H9 (cell line): Measurements from ENCODE around the gene FAM13A. TPM values are rescaled to one million over a fixed set of nuclear protein-coding genes. Genes with fewer than 3 reads are reported as not detected.
"Not testable (repeated sequence)": the region's sequence is repeated elsewhere in the genome, so short reads cannot be mapped to it uniquely, and the experiment has no call there.

Experiments used
- DNase-seq: peaks from one replicate; pipeline ENCODE4 v3.0.0-alpha.2; 2017
- H2AFZ ChIP-seq: one replicate; pipeline ENCODE4 v1.6.1; 2013; ENCODE audit warnings: mild to moderate bottlenecking, low read length, control low read depth, moderate library complexity
- H2AK5ac ChIP-seq: 2 replicates; pipeline ENCODE4 v1.6.1; 2013; ENCODE audit warnings: low read length, control low read depth, mixed read lengths; ENCODE audit not compliant: insufficient read length
- H2BK120ac ChIP-seq: one replicate; pipeline ENCODE4 v1.6.1; 2013; ENCODE audit warnings: low read depth, mild to moderate bottlenecking, low read length, control low read depth, inconsistent platforms; ENCODE audit not compliant: poor library complexity, severe bottlenecking
- H2BK12ac ChIP-seq: 2 replicates; pipeline ENCODE4 v1.6.1; 2013; ENCODE audit warnings: low read length, control low read depth, mixed read lengths, low read depth; ENCODE audit not compliant: insufficient read length
- H2BK15ac ChIP-seq: 2 replicates; pipeline ENCODE4 v1.6.1; 2013; ENCODE audit warnings: low read depth, low read length, control low read depth
- H2BK20ac ChIP-seq: one replicate; pipeline ENCODE4 v1.6.1; 2013; ENCODE audit warnings: low read depth, mild to moderate bottlenecking, low read length, control low read depth, inconsistent platforms; ENCODE audit not compliant: poor library complexity, severe bottlenecking
- H2BK5ac ChIP-seq: 2 replicates; pipeline ENCODE4 v1.6.1; 2013; ENCODE audit warnings: low read length, control low read depth, mixed read lengths; ENCODE audit not compliant: insufficient read length
- H3K14ac ChIP-seq: 2 replicates; pipeline ENCODE4 v1.6.1; 2013; ENCODE audit warnings: low read length, control low read depth; ENCODE audit not compliant: insufficient read depth
- H3K18ac ChIP-seq: 2 replicates; pipeline ENCODE4 v1.6.1; 2013; ENCODE audit warnings: low read depth, mild to moderate bottlenecking, mixed read lengths, low read length, control low read depth; ENCODE audit not compliant: insufficient read length
- H3K23ac ChIP-seq: 2 replicates; pipeline ENCODE4 v1.6.1; 2013; ENCODE audit warnings: low read length, control low read depth, mixed read lengths, low read depth; ENCODE audit not compliant: insufficient read length
- H3K23me2 ChIP-seq: 2 replicates; pipeline ENCODE4 v1.6.1; 2013; ENCODE audit warnings: low read depth, mild to moderate bottlenecking, mixed read lengths, low read length, control low read depth; ENCODE audit not compliant: insufficient read length, poor library complexity, severe bottlenecking
- H3K27ac ChIP-seq: 2 replicates; pipeline ENCODE4 v1.5.1; 2013; ENCODE audit warnings: low read length, control low read depth, mixed read lengths, low read depth; ENCODE audit not compliant: insufficient read length
- H3K27me3 ChIP-seq: 2 replicates; pipeline ENCODE4 v1.6.1; 2013; ENCODE audit warnings: low read length, control low read depth, inconsistent platforms; ENCODE audit not compliant: insufficient read depth
- H3K4ac ChIP-seq: 2 replicates; pipeline ENCODE4 v1.6.1; 2013; ENCODE audit warnings: low read depth, mild to moderate bottlenecking, control low read depth, inconsistent platforms, low read length, moderate library complexity
- H3K4me1 ChIP-seq: 2 replicates; pipeline ENCODE4 v1.6.1; 2013; ENCODE audit warnings: low read length, control low read depth, inconsistent platforms; ENCODE audit not compliant: insufficient read depth
- H3K4me2 ChIP-seq: 2 replicates; pipeline ENCODE4 v1.6.1; 2013; ENCODE audit warnings: low read length, control low read depth, mixed read lengths; ENCODE audit not compliant: insufficient read length, insufficient read depth
- H3K56ac ChIP-seq: 2 replicates; pipeline ENCODE4 v1.6.1; 2013; ENCODE audit warnings: low read depth, mild to moderate bottlenecking, mixed read lengths, low read length, control low read depth; ENCODE audit not compliant: insufficient read length
- H3K79me1 ChIP-seq: 2 replicates; pipeline ENCODE4 v1.6.1; 2013; ENCODE audit warnings: low read depth, mild to moderate bottlenecking, moderate library complexity, low read length, control low read depth, inconsistent platforms; ENCODE audit not compliant: insufficient read depth, poor library complexity, severe bottlenecking
- H3K79me2 ChIP-seq: 2 replicates; pipeline ENCODE4 v1.6.1; 2013; ENCODE audit warnings: low read length, control low read depth, inconsistent platforms; ENCODE audit not compliant: insufficient read depth
- H3K9ac ChIP-seq: 2 replicates; pipeline ENCODE4 v1.6.1; 2013; ENCODE audit warnings: low read length, control low read depth, mixed read lengths; ENCODE audit not compliant: insufficient read length; ENCODE audit errors: extremely low read depth
- H3K9me3 ChIP-seq: one replicate; pipeline ENCODE4 v1.6.1; 2013; ENCODE audit warnings: low read depth, low read length, inconsistent platforms; ENCODE audit not compliant: control insufficient read depth
- H3T11ph ChIP-seq: one replicate; pipeline ENCODE4 v1.6.1; 2013; ENCODE audit warnings: mild to moderate bottlenecking, low read length, control low read depth, inconsistent platforms
- H4K20me1 ChIP-seq: one replicate; pipeline ENCODE4 v1.6.1; 2013; ENCODE audit not compliant: control insufficient read depth, insufficient read length, insufficient read depth
- H4K5ac ChIP-seq: 2 replicates; pipeline ENCODE4 v1.6.1; 2013; ENCODE audit warnings: low read depth, mild to moderate bottlenecking, mixed read lengths, low read length, control low read depth; ENCODE audit not compliant: insufficient read length
- H4K8ac ChIP-seq: replicated peaks from 2 replicates; pipeline ENCODE4 v1.6.1; 2013; ENCODE audit warnings: low read length, control low read depth, mixed read lengths, low read depth; ENCODE audit not compliant: insufficient read length
- H4K91ac ChIP-seq: 2 replicates; pipeline ENCODE4 v1.6.1; 2013; ENCODE audit warnings: low read depth, mild to moderate bottlenecking, moderate library complexity, mixed read lengths, low read length, control low read depth; ENCODE audit not compliant: insufficient read length
- H3K27ac Mint-ChIP-seq, 3 experiments: 2 replicates in 2 of 3; 3 replicates in 1 of 3; pipeline ENCODE4 v1.8.0; 2020 to 2021; ENCODE audit warnings: mixed read lengths in 3 of 3, mild to moderate bottlenecking in 1 of 3, moderate library complexity in 1 of 3
- H3K27me3 Mint-ChIP-seq: 2 replicates; pipeline ENCODE4 v1.8.0; 2021; ENCODE audit warnings: low read depth, mild to moderate bottlenecking, moderate library complexity, mixed read lengths
- H3K36me3 Mint-ChIP-seq, 3 experiments: 2 replicates in 2 of 3; 3 replicates in 1 of 3; pipeline ENCODE4 v1.8.0; 2020 to 2021; ENCODE audit warnings: low read depth in 3 of 3, mixed read lengths in 3 of 3; ENCODE audit not compliant: insufficient read depth in 1 of 3
- H3K4me1 Mint-ChIP-seq, 2 experiments: 2 replicates each; pipeline ENCODE4 v1.8.0; 2020; ENCODE audit warnings: mixed read lengths in 2 of 2
- H3K4me3 Mint-ChIP-seq, 2 experiments: 2 replicates in 1 of 2; 3 replicates in 1 of 2; pipeline ENCODE4 v1.8.0; 2020 to 2021; ENCODE audit warnings: mild to moderate bottlenecking in 2 of 2, mixed read lengths in 2 of 2, moderate library complexity in 1 of 2
- H3K9me3 Mint-ChIP-seq, 2 experiments: 2 replicates in 1 of 2; 3 replicates in 1 of 2; pipeline ENCODE4 v1.8.0; 2020; ENCODE audit warnings: mild to moderate bottlenecking in 2 of 2, mixed read lengths in 2 of 2, moderate library complexity in 1 of 2
- WGBS: extraction: QIAGEN DNeasy Blood & Tissue Kit; methylation state at CpG from one replicate; pipeline ENCODE4 v1.1.7; 2013; ENCODE audit warnings: missing lambda C conversion rate, low lambda C conversion rate, mixed read lengths; ENCODE audit not compliant: insufficient read length; ENCODE audit errors: extremely low coverage; 5-methylcytosine and 5-hydroxymethylcytosine counted together
- total RNA-seq: library from RNA; stranded (reverse); gene quantifications from 2 replicates; pipeline ENCODE4 v1.2.1, GENCODE V29; 2021
- TF ChIP-seq, protein P1 (sequence below): fragments of 200-600 bp; sonication (generic); conservative IDR thresholded peaks from 3 replicates; pipeline ENCODE4 v1.8.0; 2021; ENCODE audit warnings: antibody characterized with exemption, mild to moderate bottlenecking

The FAM13A gene
- total RNA-seq, 1 experiment from 2014 or later, result 12.7 TPM

GRCh38 chr4:88891636-88892035 lies 165.3 kb downstream of the FAM13A start:
- H3K4me1 ChIP-seq, result no peaks in the 10 kb centered on the region
- no peak overlapping the region for H2BK12ac ChIP-seq
- no peak overlapping the region for H3T11ph ChIP-seq
- no peaks in the 10 kb centered on the region; a peak in 1 of 7 replicates for H3K36me3 Mint-ChIP-seq
- TF ChIP-seq, protein P1, sequence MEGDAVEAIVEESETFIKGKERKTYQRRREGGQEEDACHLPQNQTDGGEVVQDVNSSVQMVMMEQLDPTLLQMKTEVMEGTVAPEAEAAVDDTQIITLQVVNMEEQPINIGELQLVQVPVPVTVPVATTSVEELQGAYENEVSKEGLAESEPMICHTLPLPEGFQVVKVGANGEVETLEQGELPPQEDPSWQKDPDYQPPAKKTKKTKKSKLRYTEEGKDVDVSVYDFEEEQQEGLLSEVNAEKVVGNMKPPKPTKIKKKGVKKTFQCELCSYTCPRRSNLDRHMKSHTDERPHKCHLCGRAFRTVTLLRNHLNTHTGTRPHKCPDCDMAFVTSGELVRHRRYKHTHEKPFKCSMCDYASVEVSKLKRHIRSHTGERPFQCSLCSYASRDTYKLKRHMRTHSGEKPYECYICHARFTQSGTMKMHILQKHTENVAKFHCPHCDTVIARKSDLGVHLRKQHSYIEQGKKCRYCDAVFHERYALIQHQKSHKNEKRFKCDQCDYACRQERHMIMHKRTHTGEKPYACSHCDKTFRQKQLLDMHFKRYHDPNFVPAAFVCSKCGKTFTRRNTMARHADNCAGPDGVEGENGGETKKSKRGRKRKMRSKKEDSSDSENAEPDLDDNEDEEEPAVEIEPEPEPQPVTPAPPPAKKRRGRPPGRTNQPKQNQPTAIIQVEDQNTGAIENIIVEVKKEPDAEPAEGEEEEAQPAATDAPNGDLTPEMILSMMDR, result no peak
- H2BK5ac ChIP-seq, result no peak overlapping the region
- no peak overlapping the region for H2AFZ ChIP-seq
- no peak overlapping the region for H3K18ac ChIP-seq
- H2BK120ac ChIP-seq, result no peak overlapping the region
- no peaks in the 10 kb centered on the region for H3K9me3 ChIP-seq
- no peak overlapping the region for H4K8ac ChIP-seq
- no peak overlapping the region for H3K27ac ChIP-seq
- no peaks in the 10 kb centered on the region for H3K79me2 ChIP-seq
- no peak for DNase-seq
- H2BK15ac ChIP-seq, result no peak overlapping the region
- no peak overlapping the region for H4K91ac ChIP-seq
- H3K4me1 Mint-ChIP-seq, result no peaks in the 10 kb centered on the region
- H3K27me3 ChIP-seq, result no peaks in the 10 kb centered on the region
- H2AK5ac ChIP-seq, result no peak overlapping the region
- H3K4me2 ChIP-seq, result no peak overlapping the region
- no peak overlapping the region for H3K4ac ChIP-seq
- H3K14ac ChIP-seq, result no peak overlapping the region
- no peak overlapping the region for H3K56ac ChIP-seq
- H4K5ac ChIP-seq, result no peak overlapping the region
- no peak overlapping the region for H2BK20ac ChIP-seq
- no peak overlapping the region for H3K23ac ChIP-seq
- 0 out of 7 replicates have a peak overlapping the region, but pooled peaks of 1 of the 3 experiments have one; percentile 38 for H3K27ac Mint-ChIP-seq
- H3K9me3 Mint-ChIP-seq, result no peaks in the 10 kb centered on the region
- no peak overlapping the region for H3K9ac ChIP-seq
- no peak overlapping the region for H3K4me3 Mint-ChIP-seq
- no peaks in the 10 kb centered on the region for H3K27me3 Mint-ChIP-seq
- H3K79me1 ChIP-seq, result no peaks in the 10 kb centered on the region
- no CpG with 5 or more reads among the region's 1 CpG for WGBS
- no peaks in the 10 kb centered on the region for H4K20me1 ChIP-seq
- H3K23me2 ChIP-seq, result no peaks in the 10 kb centered on the region

DNA sequence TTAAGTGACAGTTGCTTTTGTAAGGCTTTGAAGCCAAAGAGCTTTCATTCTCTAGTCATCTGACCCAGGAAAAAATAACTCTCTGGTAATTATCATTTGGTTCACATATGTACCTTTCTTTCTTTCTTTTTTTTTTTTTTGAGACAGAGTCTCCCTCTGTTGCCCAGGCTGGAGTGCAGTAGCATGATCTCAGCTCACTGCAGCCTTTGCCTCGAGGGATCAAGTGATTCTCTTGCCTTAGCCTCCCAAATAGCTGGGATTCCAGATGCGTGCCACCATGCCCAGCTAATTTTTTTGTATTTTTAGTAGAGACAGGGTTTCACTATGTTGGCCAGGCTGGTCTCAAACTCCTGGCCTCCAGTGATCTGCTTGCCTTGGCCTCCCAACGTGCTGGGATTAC lies 169.6 kb downstream of the FAM13A start:
- not testable (repeated sequence) for H3K23me2 ChIP-seq, H3K4me1 ChIP-seq, H3K9me3 ChIP-seq, H3K4ac ChIP-seq, H2BK5ac ChIP-seq, H3K18ac ChIP-seq, H2AK5ac ChIP-seq, H3K79me1 ChIP-seq, H3K4me2 ChIP-seq, H3K27ac Mint-ChIP-seq, DNase-seq, H3K56ac ChIP-seq, H4K5ac ChIP-seq, H2BK15ac ChIP-seq, H4K91ac ChIP-seq, H3K79me2 ChIP-seq, H3K4me3 Mint-ChIP-seq, H2AFZ ChIP-seq, H4K20me1 ChIP-seq, H4K8ac ChIP-seq, H3K23ac ChIP-seq, H3K36me3 Mint-ChIP-seq, H3K27me3 ChIP-seq, H3K27me3 Mint-ChIP-seq, H2BK120ac ChIP-seq, H3K9me3 Mint-ChIP-seq, H3T11ph ChIP-seq, H3K27ac ChIP-seq, H3K4me1 Mint-ChIP-seq, H2BK12ac ChIP-seq, H3K9ac ChIP-seq, H3K14ac ChIP-seq, H2BK20ac ChIP-seq
- no CpG with 5 or more reads among the region's 3 CpGs for WGBS
